Measurements from ENCODE around the gene HSD17B13. TPM values are rescaled to one million over a fixed set of nuclear protein-coding genes. Genes with fewer than 3 reads are reported as not detected.

The HSD17B13 gene
- total and polyA plus RNA-seq, 2 experiments from 2014 or later = 0.18 TPM; not detected in 1

GRCh38 chr4:87274803-87275202, 47.9 kb downstream of the HSD17B13 start:
- no peaks in the 10 kb centered on the region for H3K27me3 ChIP-seq

GRCh38 chr4:87274327-87274726, 48.4 kb downstream of the HSD17B13 start:
- no peak overlapping the region for H3K4me3 ChIP-seq
- H3K9me3 ChIP-seq (ENCODE audit: low read depth) = no peaks in the 10 kb centered on the region
- no peaks in the 10 kb centered on the region for H3K36me3 ChIP-seq
- no peak for DNase-seq (ENCODE audit: low read depth in 1 of 2, low spot score in 1 of 2)
- H3K4me1 ChIP-seq (ENCODE audit: low read depth) = no peaks in the 10 kb centered on the region
- no peak for TF ChIP-seq CTCF (IDR thresholded peaks at IDR 0.05; ENCODE audit: low read depth, low read length)
- H3K27ac ChIP-seq = no peak overlapping the region
- H3K27me3 ChIP-seq = no peaks in the 10 kb centered on the region

More at GRCh38 chr4:87274803-87275202, 47.9 kb downstream of the HSD17B13 start:
- Histone ChIP-seq H3K9me3 (ENCODE audit: low read depth) (no peaks in the 10 kb centered on the region), H3K27ac (no peak overlapping the region), H3K36me3 (no peaks in the 10 kb centered on the region), H3K4me1 (ENCODE audit: low read depth) (no peaks in the 10 kb centered on the region), H3K4me3 (no peak overlapping the region)
- DNase-seq (ENCODE audit: low read depth in 1 of 2, low spot score in 1 of 2) = no peak
- TF ChIP-seq CTCF (IDR thresholded peaks at IDR 0.05; ENCODE audit: low read depth, low read length) = no peak

GRCh38 chr4:87270825-87271224, 51.9 kb downstream of the HSD17B13 start:
- no peak for DNase-seq (ENCODE audit: low read depth in 1 of 2, low spot score in 1 of 2)
- Histone ChIP-seq H3K27me3 (no peaks in the 10 kb centered on the region), H3K36me3 (no peaks in the 10 kb centered on the region), H3K9me3 (ENCODE audit: low read depth) (no peaks in the 10 kb centered on the region), H3K4me1 (ENCODE audit: low read depth) (no peaks in the 10 kb centered on the region), H3K4me3 (no peak overlapping the region), H3K27ac (no peak overlapping the region)
- TF ChIP-seq CTCF (IDR thresholded peaks at IDR 0.05; ENCODE audit: low read depth, low read length) = no peak

- peak; percentile 32 to 75 for DNase-seq (ENCODE audit: low read depth in 1 of 2, low spot score in 1 of 2)
- Histone ChIP-seq H3K9me3 (ENCODE audit: low read depth) (no peaks in the 10 kb centered on the region), H3K27ac (no peak overlapping the region), H3K27me3 (no peaks in the 10 kb centered on the region), H3K36me3 (no peaks in the 10 kb centered on the region), H3K4me1 (ENCODE audit: low read depth) (no peaks in the 10 kb centered on the region), H3K4me3 (no peak overlapping the region)
- peak; percentile 73 for TF ChIP-seq CTCF (IDR thresholded peaks at IDR 0.05; ENCODE audit: low read depth, low read length)
These were observed 52.5 kb downstream of the HSD17B13 start for GRCh38 chr4:87270144-87270543.

GRCh38 chr4:87268411-87268810, 54.3 kb downstream of the HSD17B13 start:
- Histone ChIP-seq H3K27me3 (no peaks in the 10 kb centered on the region), H3K36me3 (no peaks in the 10 kb centered on the region), H3K9me3 (ENCODE audit: low read depth) (no peaks in the 10 kb centered on the region), H3K4me3 (no peak overlapping the region), H3K27ac (no peak overlapping the region), H3K4me1 (ENCODE audit: low read depth) (no peaks in the 10 kb centered on the region)
- DNase-seq (ENCODE audit: low read depth in 1 of 2, low spot score in 1 of 2) = no peak
- no peak for TF ChIP-seq CTCF (IDR thresholded peaks at IDR 0.05; ENCODE audit: low read depth, low read length)

GRCh38 chr4:87266986-87267385, 55.7 kb downstream of the HSD17B13 start:
- Histone ChIP-seq H3K36me3 (no peaks in the 10 kb centered on the region), H3K9me3 (ENCODE audit: low read depth) (no peaks in the 10 kb centered on the region), H3K27me3 (no peaks in the 10 kb centered on the region), H3K27ac (no peak overlapping the region), H3K4me3 (no peak overlapping the region), H3K4me1 (ENCODE audit: low read depth) (no peaks in the 10 kb centered on the region)
- no peak for TF ChIP-seq CTCF (IDR thresholded peaks at IDR 0.05; ENCODE audit: low read depth, low read length)
- no peak for DNase-seq (ENCODE audit: low read depth in 1 of 2, low spot score in 1 of 2)
